PC-9 (cell line): ENCODE data around the gene KCNMB3. TPM values are rescaled to one million over a fixed set of nuclear protein-coding genes. Genes with fewer than 3 reads are reported as not detected.
A peak's percentile ranks its signal among the peaks of the same experiment; 100 is the strongest.

Source experiments
- BruUV-seq: library from RNA; stranded (reverse); fragments of 400-500 nt; replicated peaks from 2 replicates; lab custom pipeline; 2021; lab: Mats Ljungman, UMichigan
- CTCF ChIA-PET: fragments of 300-600 bp; sonication (Branson Sonifier 250); formaldehyde crosslinking; loops from one replicate; lab custom pipeline; 2022; ENCODE audit warnings: antibody characterized with exemption; lab: Charles Lee
- POLR2A ChIA-PET: fragments of 300-600 bp; sonication (Branson Sonifier 250); formaldehyde crosslinking; loops from one replicate; lab custom pipeline; 2022; ENCODE audit warnings: antibody characterized with exemption; ENCODE audit not compliant: unreplicated experiment; lab: Charles Lee
- DNase-seq, 2 experiments: peaks; one replicate each; pipeline versions ENCODE4 v3.0.0 to v3.0.0-alpha.2; 2015 to 2022; ENCODE audit warnings: mixed read lengths in 1 of 2
- H2AFZ ChIP-seq: fragments of 200-600 bp; sonication (generic); 2 replicates; pipeline ENCODE4 v1.8.1; 2017; ENCODE audit warnings: antibody characterized with exemption
- H3F3A ChIP-seq: fragments of 200-600 bp; sonication (generic); 2 replicates; pipeline ENCODE4 v1.8.1; 2017; ENCODE audit warnings: antibody characterized with exemption, mild to moderate bottlenecking, low read depth; ENCODE audit not compliant: insufficient read depth
- H3K27ac ChIP-seq: fragments of 200-600 bp; sonication (generic); 2 replicates; pipeline ENCODE4 v1.6.1; 2016; ENCODE audit warnings: mixed run types
- H3K27me3 ChIP-seq: fragments of 200-600 bp; sonication (generic); 2 replicates; pipeline ENCODE4 v1.6.1; 2016; ENCODE audit warnings: low read depth, mixed run types; ENCODE audit not compliant: insufficient read depth
- H3K36me3 ChIP-seq: fragments of 200-600 bp; sonication (generic); 2 replicates; pipeline ENCODE4 v1.6.1; 2016; ENCODE audit warnings: low read depth, mixed run types
- H3K4me1 ChIP-seq: fragments of 200-600 bp; sonication (generic); replicated peaks from 2 replicates; pipeline ENCODE4 v1.6.1; 2016; ENCODE audit warnings: mixed run types; ENCODE audit not compliant: insufficient read depth
- H3K4me2 ChIP-seq: fragments of 200-600 bp; sonication (generic); 2 replicates; pipeline ENCODE4 v1.6.1; 2017; ENCODE audit warnings: mixed run types
- H3K4me3 ChIP-seq: fragments of 200-600 bp; sonication (generic); 2 replicates; pipeline ENCODE4 v1.6.1; 2016; ENCODE audit warnings: mixed run types
- H3K79me2 ChIP-seq: fragments of 200-600 bp; sonication (generic); 2 replicates; pipeline ENCODE4 v1.6.1; 2017; ENCODE audit warnings: low read depth, mixed run types
- H3K9me2 ChIP-seq: fragments of 200-600 bp; sonication (generic); 2 replicates; pipeline ENCODE4 v1.8.1; 2017; ENCODE audit warnings: mild to moderate bottlenecking; ENCODE audit not compliant: insufficient read depth
- H3K9me3 ChIP-seq: fragments of 200-600 bp; sonication (generic); 2 replicates; pipeline ENCODE4 v1.8.1; 2016; ENCODE audit warnings: low read depth; ENCODE audit not compliant: insufficient read depth
- H4K20me1 ChIP-seq: fragments of 200-600 bp; sonication (generic); 2 replicates; pipeline ENCODE4 v1.8.1; 2017; ENCODE audit not compliant: insufficient read depth
- EZH2 ChIP-seq: fragments of 200-600 bp; sonication (generic); IDR thresholded peaks from 2 replicates; pipeline ENCODE4 v1.8.0; 2017; ENCODE audit warnings: antibody characterized with exemption, low read depth
- intact Hi-C: fragments of 100-400 bp; cut with micrococcal nuclease; formaldehyde crosslinking; loops from one replicate; pipeline ENCODE4 v1.10.0; 2022; ENCODE audit not compliant: unreplicated experiment
- total RNA-seq: library from RNA; stranded (reverse); gene quantifications from 2 replicates; pipeline ENCODE4 v1.2.3, GENCODE V29; 2021
- TF ChIP-seq, protein P1 (sequence below): fragments of 200-600 bp; sonication (generic); conservative IDR thresholded peaks from 2 replicates; pipeline ENCODE4 v1.6.1; 2017; ENCODE audit warnings: mixed run types, antibody characterized with exemption, mild to moderate bottlenecking, moderate library complexity

KCNMB3 gene
- total RNA-seq, 1 experiment from 2014 or later = 8.9 TPM

DNA sequence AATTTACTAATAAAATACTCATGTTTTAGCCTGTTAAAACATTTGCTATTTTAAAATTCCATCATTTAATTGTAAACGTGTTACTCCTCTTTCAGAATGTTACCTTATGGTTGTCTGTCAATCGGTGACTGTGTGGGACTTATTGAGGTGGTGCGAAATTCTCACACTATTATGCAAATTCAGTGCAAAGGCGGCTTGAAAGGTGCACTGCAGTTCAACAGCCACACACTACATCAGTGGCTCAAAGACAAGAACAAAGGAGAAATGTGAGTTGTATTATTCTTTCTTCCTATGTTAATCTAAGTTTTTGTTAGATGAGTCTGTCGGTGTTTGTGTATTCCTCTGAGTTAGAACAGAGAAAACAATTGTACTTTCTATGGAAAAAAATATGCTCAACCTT lies 21.7 kb downstream of the KCNMB3 start:
- Histone ChIP-seq H3K79me2 (no peaks in the 10 kb centered on the region), H3K36me3 (peaks cover 36% of the 10 kb centered on the region), H3K9me3 (no peaks in the 10 kb centered on the region), H3K4me3 (no peak overlapping the region), H3K4me1 (no peaks in the 10 kb centered on the region), H3K9me2 (no peaks in the 10 kb centered on the region), H2AFZ (no peak overlapping the region), H4K20me1 (no peaks in the 10 kb centered on the region; the same call in 1 of the 2 replicates), H3K27ac (no peak overlapping the region), H3K4me2 (no peak overlapping the region), H3F3A (no peaks in the 10 kb centered on the region; the same call in 1 of the 2 replicates), H3K27me3 (no peaks in the 10 kb centered on the region)
- no peak for DNase-seq
- ChIA-PET POLR2A (no interaction called here), CTCF (no interaction called here)
- no TSS peak for BruUV-seq
- no peak for TF ChIP-seq EZH2
- TF ChIP-seq, protein P1, sequence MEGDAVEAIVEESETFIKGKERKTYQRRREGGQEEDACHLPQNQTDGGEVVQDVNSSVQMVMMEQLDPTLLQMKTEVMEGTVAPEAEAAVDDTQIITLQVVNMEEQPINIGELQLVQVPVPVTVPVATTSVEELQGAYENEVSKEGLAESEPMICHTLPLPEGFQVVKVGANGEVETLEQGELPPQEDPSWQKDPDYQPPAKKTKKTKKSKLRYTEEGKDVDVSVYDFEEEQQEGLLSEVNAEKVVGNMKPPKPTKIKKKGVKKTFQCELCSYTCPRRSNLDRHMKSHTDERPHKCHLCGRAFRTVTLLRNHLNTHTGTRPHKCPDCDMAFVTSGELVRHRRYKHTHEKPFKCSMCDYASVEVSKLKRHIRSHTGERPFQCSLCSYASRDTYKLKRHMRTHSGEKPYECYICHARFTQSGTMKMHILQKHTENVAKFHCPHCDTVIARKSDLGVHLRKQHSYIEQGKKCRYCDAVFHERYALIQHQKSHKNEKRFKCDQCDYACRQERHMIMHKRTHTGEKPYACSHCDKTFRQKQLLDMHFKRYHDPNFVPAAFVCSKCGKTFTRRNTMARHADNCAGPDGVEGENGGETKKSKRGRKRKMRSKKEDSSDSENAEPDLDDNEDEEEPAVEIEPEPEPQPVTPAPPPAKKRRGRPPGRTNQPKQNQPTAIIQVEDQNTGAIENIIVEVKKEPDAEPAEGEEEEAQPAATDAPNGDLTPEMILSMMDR = no peak
- intact Hi-C loops = no loop called here

DNA sequence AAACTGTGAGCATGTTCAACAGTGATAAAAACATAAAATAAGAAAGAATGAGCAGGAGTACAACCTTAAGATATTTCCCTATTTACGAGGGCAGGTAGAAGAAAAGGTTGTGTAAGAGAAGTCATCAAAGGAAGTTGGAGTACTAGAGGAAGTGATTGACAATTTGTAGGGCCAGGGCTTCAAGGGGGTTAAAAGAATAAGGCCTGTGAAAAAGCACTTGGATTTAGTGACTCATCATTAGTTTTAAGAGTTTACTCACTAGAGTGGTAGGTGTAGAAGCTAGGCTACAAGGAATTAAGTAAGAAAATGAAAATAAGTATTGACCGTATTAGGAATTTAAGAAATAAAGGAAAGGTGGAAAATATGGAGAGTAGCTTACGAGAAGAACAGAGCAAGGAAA lies 23.6 kb downstream of the KCNMB3 start:
- Histone ChIP-seq H2AFZ (no peak overlapping the region), H3K27me3 (no peaks in the 10 kb centered on the region), H3K4me1 (no peaks in the 10 kb centered on the region), H3K9me3 (no peaks in the 10 kb centered on the region), H3K79me2 (no peaks in the 10 kb centered on the region), H3K9me2 (no peaks in the 10 kb centered on the region), H3K4me2 (no peak overlapping the region), H3K27ac (no peak overlapping the region), H3K4me3 (no peak overlapping the region), H4K20me1 (no peaks in the 10 kb centered on the region), H3K36me3 (peaks cover 28% of the 10 kb centered on the region), H3F3A (no peaks in the 10 kb centered on the region)
- peak in 1 of 2 experiments; percentile 43 for DNase-seq
- intact Hi-C loops = no loop called here
- no peak for TF ChIP-seq EZH2
- TF ChIP-seq, protein P1 = no peak
- CTCF ChIA-PET = interaction anchor here (0.5 kb wide), 1 partner anchor 1689 kb away, joined by 5 read pairs; no protein-coding TSS in a partner anchor
- BruUV-seq = no TSS peak
- POLR2A ChIA-PET = interaction anchor here (0.7 kb wide), 1 partner anchor 96 kb away, joined by 3 read pairs; the partner anchor contains the start of gene ZNF639

DNA sequence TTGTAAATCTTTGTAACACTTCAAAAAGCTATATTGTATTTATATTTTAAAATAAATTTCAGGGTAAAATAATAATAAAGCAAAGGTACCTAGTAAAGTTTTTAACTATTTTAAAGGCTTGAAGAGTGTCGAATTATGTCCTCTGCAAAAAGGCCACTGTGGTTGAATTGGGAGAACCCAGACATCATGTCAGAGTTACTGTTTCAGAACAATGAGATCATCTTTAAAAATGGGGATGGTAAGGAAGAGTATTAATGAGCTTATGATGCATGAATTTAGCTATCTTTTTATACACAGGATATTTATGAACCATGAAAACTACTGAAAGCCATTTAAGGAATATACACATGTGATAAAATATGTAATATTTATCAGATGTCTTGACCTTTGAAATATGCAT lies 26.3 kb downstream of the KCNMB3 start:
- intact Hi-C loops = no loop called here
- H3K9me3 ChIP-seq = no peaks in the 10 kb centered on the region
- no peak for TF ChIP-seq EZH2
- TF ChIP-seq, protein P1 = no peak
- H4K20me1 ChIP-seq = no peaks in the 10 kb centered on the region
- H3K36me3 ChIP-seq = peaks cover 19% of the 10 kb centered on the region
- POLR2A ChIA-PET = no interaction called here
- no peak for DNase-seq
- no peaks in the 10 kb centered on the region for H3K9me2 ChIP-seq
- H2AFZ ChIP-seq = no peak overlapping the region
- no peaks in the 10 kb centered on the region for H3F3A ChIP-seq
- H3K4me1 ChIP-seq = no peaks in the 10 kb centered on the region
- no peaks in the 10 kb centered on the region for H3K79me2 ChIP-seq
- CTCF ChIA-PET = no interaction called here
- no peak overlapping the region for H3K4me3 ChIP-seq
- no peak overlapping the region for H3K27ac ChIP-seq
- no peak overlapping the region for H3K4me2 ChIP-seq
- no TSS peak for BruUV-seq
- H3K27me3 ChIP-seq = no peaks in the 10 kb centered on the region
